HG03045 (cell line): ENCODE measurements around the gene GAREM2.

Experiments used
- ATAC-seq: cut with Tn5 transposase; IDR thresholded peaks from one replicate; pipeline ENCODE4 v1.9.1; 2021; ENCODE audit warnings: mild to moderate bottlenecking, moderate library complexity; ENCODE audit not compliant: unreplicated experiment

The GAREM2 gene

DNA sequence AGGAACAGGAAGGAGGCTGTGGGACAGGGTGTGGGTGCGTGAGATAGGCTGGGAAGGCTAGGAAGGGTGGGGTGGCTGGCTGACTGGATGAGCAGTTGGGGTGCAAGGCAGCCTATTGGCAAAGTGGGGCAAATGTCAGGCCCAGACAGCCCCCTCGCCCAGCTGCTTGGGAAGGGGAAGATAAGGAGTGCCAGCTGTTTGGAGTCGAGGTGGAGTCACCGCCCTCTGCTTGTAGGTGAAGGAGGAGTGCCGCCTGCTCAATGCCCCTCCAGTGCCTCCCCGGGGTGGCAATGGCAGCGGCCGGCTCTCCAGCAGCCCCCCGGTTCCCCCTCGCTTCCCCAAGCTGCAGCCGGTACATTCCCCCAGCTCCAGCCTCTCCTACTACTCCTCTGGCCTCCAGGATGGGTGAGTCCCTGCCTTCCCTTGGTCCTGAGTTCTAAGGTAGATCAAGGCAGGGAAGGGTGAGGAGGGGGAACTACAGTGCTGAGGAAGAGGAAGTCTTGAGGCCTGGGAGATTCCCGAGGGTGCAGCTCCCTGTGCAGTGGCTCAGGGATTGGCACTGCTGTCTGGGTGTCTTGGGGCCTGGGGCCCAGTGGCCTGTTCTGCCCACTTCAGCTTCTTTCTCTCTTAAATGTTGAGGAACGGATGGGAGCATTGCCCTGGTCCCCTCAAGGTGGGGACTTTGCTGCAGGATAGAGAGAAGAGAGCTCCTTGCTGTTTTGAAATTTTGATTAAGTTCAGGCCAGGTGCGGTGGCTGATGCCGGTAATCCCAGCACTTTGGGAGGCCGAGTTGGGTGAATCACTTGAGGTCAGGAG, 13.3 kb downstream of the GAREM2 start:
- ATAC-seq: no peak

DNA sequence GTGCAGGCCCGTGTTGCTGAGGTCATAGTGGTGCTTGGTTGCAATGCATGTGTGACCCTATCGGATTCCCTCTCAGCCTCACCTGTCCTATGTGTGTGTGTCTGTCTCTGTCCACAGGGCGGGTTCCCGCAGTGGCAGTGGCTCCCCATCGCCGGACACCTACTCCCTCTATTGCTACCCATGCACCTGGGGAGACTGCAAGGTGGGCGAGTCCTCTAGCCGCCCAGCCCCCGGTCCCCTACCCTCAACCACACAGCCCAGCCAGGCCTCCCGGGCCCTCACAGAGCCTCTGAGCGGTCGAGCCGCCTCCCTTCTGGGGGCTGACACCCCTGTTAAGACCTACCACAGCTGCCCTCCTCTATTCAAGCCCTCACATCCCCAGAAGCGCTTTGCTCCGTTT, 14.2 kb downstream of the GAREM2 start:
- no peak for ATAC-seq

DNA sequence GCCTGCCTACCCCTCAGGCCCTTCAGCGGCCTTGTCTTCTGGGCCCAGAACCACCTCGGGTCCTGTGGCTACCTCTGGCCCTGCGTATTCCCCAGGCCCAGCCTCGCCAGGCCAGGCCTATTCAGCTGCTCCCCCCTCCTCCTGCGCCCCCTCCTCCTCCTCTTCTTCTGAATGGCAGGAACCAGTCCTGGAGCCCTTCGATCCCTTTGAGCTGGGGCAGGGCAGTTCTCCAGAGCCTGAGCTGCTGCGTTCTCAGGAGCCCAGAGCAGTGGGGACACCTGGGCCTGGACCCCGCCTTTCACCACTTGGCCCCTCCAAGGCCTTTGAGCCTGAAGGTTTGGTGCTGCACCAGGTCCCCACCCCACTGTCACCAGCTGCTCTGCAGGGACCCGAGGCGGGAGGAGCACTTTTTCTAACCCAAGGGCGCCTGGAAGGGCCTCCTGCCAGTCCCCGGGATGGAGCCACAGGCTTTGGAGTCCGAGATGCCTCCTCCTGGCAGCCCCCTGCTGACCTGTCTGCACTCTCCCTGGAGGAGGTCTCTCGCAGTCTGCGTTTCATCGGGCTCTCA, 14.7 kb downstream of the GAREM2 start:
- no peak for ATAC-seq

DNA sequence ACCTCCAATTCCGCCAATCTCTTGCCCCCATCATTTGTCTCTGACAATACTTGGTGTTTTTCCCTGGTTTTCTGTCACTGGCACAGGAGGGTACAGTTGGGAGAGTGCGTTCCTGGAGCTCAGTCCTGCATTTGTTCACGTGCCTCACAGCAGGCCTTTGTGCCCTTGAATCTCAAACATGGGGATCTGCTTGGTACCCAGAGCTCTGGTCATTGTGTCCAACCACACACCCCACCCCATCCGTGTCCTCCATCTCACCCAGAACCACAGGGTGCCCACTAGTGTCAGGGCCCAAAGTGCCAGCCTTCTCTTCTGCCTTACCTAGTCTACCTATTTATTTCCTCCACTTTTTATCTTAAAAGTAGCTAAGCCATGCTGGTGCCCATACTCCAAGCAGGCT, 16.2 kb downstream of the GAREM2 start:
- no peak for ATAC-seq

DNA sequence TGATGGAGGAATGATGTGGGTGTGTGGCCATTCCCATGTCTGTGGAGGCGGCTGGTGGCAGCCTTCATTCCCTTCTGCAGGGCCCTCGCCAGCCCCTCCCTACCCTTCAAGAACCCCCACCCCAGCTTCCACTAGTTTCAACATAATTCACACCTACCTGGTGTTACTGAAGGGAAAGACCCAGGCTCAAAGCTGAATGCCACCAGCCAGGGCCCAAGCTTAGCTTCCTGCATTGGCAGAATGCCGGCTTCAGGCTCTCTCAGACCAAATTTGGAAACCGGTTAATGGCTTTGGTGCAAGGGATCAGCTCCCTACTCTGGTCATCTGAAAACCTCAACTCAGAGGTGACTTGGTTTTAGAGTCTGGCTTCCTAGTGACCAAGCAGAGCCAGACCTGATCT, 16.9 kb downstream of the GAREM2 start:
- ATAC-seq: no peak

DNA sequence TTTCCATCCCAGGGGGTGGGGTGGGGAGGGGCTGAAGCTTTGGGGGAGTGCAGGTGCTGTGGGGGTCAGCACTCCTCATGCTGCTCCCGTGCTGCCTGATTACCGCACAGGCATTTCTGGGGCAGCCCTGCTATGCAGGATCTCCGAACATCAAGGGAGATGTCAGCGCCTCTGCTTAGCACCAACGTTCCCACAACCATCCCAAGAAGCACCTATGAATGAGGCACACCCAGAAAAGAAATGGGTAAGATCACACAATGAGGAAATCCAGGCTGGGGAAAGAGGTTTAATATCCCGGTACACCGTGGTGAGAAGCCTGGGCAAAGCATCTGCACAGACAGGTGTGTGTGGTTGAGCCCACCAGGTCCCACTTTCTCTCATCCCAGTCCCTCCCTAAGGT, 17.5 kb downstream of the GAREM2 start:
- no peak for ATAC-seq

DNA sequence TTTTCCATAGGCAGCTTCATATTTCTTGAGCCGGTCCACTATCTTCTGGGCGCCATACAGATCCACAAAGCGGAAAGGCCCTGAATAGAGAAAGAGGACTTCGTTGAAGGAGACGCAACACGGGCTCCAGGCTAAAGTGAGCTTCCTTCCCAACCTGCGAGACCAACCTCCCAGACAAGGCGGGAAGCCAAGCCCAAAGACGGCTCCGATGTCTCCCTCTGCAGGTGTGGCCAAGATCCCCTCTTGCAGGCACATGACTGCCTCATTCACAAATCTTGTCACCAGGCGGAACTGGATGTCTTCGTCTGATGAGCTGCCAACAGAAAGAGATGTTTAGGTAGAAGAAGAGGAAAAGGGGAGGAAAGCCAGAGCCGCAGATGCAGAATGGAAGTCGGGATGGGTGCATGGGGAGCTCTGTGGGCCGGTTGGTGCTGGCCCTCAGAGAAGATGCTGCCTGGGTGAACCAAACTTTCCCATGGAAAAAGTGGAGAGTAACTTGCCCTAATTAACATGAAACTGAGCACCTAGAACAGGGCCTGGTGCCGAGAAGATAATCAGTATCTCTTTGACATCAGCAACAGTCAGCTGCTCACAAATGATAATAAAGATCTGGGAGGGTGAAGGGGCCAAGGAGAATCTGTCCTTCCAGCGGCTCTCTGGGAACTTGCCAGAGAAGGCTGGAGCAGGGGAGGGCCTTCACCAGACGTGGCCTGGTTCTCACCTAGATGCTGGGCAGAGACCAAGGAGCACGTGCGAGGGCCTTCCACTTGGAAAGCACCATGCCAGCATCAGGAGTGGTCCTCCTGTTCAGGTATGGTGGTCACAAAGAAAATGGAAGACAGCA, 18.6 kb downstream of the GAREM2 start:
- no peak for ATAC-seq

DNA sequence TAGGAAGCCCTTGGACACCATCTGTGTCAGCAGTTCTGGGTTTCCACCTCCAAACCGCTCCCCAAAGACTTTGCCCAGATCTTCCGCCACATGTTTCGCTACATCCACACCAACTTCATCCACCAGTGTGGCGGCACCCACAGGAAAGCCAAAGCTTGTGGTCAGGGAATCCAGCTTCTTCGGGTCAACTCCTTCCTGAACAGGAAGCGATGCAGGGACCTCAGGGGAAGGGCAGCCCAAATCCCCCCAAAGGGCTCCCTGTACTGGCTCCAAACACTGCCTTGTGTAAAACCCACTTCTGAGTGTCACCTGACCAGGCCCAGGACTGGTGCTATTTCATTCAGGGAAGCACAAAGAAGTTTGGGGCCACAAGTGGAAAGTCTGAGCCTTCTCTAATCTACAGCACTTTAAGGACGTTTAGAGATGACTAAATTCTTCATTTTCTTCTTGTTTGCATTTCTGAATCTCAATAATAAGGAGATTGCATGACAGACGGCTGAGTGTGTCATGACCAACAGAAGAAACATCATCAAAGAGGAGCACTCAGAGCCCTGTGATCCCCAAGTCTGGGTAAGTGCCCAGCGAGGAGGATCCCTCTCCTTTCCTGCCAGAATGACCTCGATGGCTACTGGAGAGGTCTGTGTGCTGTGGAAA, 20.8 kb downstream of the GAREM2 start:
- no peak for ATAC-seq

DNA sequence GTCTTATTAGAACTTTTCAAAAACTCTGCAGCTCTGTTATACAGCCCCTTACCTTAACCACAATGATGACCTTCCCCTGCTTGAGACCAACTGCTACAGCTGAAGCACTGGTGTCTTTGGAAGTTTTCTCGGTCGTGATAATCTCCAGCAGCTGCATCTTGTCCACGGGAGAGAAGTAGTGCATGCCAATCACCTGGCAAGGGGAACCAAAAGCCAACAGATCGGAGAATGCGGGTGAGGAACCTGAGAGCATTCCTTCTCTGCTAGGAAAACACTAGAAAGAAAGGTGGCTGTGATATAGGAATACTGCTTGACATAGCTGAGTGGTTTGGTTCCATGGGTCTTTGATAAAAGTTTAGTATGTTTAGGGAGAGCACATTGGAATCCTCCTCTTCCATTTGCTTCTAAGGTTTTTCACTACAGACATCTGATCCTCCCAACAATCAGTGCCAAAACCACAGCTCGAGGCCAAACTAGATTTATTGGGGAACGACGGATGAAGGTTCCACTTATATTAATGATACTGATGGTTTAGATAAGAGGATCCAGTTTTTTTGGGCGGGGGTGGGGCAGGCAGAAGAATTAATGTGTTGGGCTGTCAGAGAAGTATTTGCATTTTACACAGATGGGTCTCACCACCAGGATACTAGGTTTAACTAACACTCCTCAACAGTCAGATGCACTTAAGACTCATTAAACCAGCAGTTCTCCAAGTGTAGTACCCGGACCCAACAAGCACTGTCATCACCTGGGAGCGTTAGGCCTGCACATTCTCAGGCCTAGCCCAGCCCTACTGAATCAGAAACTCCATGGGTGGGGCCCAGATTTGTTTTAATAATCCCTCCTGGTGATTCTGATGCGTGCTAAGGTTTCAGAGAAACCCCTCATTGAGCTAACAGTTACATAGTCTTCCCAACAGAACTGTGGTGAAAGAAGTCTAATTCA, 22.4 kb downstream of the GAREM2 start:
- no peak for ATAC-seq

DNA sequence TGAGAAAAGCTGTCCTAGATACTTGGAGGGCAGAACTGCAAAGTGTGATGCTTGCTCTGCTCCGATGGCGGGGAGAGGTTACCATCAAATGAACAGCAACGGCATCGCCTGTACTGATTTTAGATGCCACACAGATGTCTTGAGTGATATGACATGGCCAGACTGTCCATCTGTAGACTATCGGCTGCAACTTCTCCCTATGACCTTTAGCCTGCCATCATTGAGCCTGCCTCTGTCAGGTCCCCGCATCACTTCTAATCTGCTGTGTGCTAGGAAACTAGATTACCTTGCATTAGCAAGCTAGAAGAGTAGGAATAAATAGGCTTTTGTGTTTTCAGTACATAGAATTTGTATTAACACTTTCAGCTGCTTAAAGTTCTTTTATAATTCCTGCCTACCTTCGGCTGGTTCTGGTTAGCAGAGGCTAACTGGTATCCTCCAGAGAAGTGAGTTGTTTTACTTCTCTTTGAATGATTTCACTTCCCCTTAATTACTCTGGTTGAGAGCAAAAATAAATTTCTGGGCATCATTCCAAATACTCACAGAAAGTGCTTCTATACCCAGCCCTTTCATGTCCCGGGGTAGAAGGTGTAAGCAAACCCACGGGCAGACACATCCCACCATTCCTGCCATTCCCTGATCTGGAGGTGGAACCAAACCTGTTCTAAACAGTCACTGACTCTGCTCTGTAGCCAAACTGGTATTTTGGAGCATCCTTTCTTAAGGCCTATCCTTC, 24.0 kb downstream of the GAREM2 start:
- no peak for ATAC-seq

DNA sequence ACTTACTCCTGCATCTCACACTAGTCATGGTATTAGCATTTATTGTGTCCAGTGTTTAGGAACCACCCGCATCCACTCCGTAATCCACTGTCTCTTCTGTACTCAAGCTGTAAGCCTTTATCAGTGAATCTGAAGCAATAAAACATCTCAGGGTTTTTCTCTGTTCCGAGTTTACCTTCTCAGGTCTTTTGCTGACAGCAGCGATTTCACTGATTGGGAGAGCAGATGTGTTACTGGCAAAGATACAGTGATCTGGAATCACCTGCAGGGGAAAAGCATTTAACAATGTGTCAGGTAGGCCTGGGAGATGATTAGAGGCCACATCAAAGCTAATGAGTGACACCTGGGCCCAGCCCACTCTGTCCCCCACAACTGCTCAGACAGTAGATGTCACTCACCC, 24.6 kb downstream of the GAREM2 start:
- no peak for ATAC-seq

DNA sequence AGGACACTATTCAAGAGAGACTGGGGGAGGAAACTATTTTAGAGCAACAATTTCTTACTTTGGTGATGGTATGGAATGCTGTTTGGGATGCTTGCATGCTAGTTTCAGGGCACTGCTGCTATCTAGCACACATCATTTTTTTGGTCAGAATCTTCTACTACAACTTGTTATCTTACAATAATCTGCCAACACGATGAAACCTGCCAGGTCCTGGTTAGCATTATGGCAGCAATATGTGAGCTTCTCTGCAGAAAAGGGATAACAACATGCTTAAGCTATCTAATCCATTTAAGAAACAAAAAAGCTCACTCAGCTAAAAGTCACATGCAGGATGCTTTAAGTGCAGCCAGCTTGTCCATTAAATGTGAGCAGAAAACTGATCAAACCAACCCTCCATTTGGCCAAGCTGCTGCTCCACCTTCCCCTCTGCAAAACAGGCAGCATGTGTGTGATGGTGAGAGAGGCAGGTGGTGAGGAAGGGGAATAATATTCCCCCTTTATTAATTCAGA, 30.1 kb downstream of the GAREM2 start:
- no peak for ATAC-seq

DNA sequence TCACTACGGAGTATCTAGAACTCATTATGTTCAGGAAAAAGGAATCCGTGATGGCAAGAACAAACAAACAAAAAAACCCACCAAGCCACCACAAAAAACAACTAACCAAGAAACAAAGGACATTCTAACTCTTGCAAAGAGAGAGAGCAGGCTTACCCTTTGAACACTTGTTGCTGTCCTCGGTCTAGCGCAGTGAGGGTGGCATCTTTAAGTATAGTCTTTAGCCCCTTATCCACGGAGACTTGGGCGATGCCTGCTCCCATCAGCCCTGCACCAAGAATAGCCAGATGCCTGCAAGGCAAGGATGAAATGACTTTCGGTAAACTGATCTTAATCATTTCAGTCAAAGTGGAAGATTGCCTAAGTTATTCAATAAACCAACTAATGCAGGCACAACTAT, 31.0 kb downstream of the GAREM2 start:
- no peak for ATAC-seq

DNA sequence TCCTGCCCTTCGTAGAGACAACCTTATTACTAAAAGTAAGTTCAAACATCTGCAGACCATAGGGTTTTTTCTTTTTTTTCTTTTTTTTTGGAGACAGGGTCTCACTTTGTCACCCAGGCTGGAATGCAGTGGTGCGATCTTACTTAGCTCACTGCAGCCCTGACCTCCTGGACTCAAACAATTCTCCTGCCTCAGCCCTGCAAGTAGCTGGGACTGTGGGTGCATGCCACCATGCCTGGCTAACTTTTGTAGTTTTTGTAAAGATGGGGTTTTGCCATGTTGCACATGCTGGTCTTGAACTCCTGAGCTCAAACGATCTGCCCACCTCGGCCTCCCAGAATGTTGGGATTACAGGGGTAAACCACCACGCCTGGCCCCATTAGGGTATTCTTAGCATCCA, 39.1 kb downstream of the GAREM2 start:
- no peak for ATAC-seq

DNA sequence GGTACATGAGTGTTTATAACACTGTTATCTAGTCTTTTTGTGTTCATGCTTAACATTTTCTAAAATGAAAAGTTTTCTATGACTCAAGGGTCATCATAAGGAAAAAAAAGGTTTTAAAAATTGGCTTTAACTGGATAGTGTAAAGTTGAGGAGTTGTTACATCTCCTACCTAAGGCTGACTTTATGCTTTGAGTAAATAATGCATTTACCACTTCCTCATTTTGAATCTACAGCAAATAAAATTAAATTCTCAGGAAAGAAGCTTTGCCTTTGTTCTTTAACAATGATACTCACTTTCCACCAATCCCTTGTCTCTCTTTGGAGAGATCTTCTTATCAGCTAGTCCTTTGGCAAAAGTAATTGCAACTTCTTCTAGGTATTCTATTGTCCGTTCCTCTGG, 41.9 kb downstream of the GAREM2 start:
- no peak for ATAC-seq

DNA sequence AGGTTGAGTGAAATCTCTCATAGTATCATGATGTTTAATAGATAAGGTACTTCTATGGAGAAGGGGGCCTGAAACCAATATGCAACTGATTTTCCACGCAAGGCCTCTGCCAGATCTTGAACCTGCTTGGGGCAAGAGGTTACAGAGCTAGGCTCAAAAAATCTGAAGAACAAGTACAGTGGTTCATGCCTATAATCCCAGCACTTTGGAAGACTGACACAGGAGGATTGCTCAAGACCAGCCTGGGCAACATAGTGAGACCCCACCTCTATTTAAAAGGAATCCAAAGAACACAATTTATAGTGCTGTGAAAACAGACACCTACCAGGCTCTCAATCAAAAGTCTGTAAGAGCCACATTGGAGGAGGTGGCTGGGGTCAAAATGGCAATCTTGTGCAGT, 42.9 kb downstream of the GAREM2 start:
- no peak for ATAC-seq

DNA sequence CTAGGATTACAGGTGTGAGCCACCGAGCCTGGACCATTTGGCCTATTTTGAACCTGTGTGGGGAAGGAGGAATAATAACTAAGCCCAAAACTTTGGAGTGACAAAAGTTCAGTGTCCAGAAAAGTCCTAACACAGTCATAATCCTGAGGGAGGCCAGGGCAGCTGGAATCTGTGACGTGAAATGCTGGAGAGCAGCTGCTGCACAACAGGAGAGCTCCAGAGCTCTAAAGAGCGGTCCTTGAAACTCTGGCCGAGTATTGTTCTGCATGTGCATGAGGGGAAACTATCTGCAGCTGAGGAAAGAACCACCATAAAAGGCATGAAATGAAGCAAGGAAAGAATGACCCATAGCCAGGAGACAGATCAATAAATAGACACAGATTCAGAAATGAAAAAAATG, 43.7 kb downstream of the GAREM2 start:
- ATAC-seq: no peak

DNA sequence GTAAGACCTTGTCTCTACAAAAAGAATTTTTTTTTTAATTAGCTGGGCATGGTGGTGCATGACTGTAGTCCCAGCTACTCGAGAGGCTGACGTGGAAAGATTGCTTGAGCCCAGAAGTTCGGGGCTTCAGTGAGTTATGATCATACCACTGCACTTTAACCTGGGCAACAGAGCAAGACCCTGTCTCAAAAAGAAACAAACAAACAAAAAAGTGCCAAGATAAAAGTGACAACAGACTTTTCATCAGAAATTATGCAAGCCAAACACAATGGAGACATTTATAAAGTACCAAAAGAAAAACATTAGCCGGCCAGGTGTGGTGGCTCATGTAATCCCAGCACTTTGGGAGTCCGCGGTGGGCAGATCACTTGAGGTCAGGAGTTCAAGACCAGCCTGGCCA, 44.8 kb downstream of the GAREM2 start:
- no peak for ATAC-seq

DNA sequence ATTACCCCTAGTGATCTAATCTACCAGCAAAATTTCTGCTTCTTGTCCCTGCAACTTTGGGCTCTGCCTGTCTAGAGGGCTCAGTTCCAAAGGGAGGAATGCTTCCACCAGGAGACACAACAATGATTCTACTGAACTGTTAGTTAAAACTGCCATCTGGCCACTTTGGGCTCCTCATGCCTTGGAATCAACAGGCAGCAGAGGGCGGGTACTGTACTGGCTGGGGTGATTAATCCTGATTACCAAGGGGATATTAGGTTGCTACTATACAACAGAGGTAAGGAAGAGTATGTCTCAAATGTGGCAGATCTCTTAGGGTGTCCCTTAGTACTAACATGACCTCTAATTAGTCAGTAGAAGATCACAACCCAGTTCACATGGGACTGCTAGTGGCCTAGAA, 50.1 kb downstream of the GAREM2 start:
- ATAC-seq: no peak
